Measurements from ENCODE around the gene PRKN. TPM values are rescaled to one million over a fixed set of nuclear protein-coding genes. Genes with fewer than 3 reads are reported as not detected.

Gene PRKN
- total and polyA plus RNA-seq, 3 experiments from 2014 or later, result 0.22 to 1.0 (median 0.55) TPM

GRCh38 chr6:162722226-162722625 is 5.3 kb downstream of the PRKN start:
- Histone ChIP-seq H3K27me3 (ENCODE audit: insufficient read depth, low read length, poor library complexity, severe bottlenecking) (no peaks in the 10 kb centered on the region), H3K27ac (ENCODE audit: low read depth, low read length) (no peak overlapping the region), H3K4me1 (ENCODE audit: insufficient read depth, low read length) (peaks cover 7% of the 10 kb centered on the region), H3K4me3 (ENCODE audit: low read length) (no peak overlapping the region), H3K36me3 (ENCODE audit: insufficient read depth, low read length) (no peaks in the 10 kb centered on the region), H3K9me3 (ENCODE audit: low read length) (no peaks in the 10 kb centered on the region)
- no peak overlapping the region for H3K27ac Mint-ChIP-seq
- H3K9me3 Mint-ChIP-seq, result peaks cover 0 to 2% (median 0%) of the 10 kb centered on the region in 5 donors
- H3K27me3 Mint-ChIP-seq, result peaks cover 4 to 9% of the 10 kb centered on the region in 2 donors
- ChIA-PET POLR2A (interaction anchor here (0.6 kb wide), 1 partner anchor 14 kb away, joined by 3 read pairs; no protein-coding TSS in a partner anchor), CTCF (no interaction called here)
- H3K4me1 Mint-ChIP-seq, result peaks cover 5 to 9% (median 7%) of the 10 kb centered on the region in 3 donors
- DNase-seq, result no peak
- no peak overlapping the region for H3K4me3 Mint-ChIP-seq
- peaks cover 0 to 6% (median 1%) of the 10 kb centered on the region in 3 donors for H3K36me3 Mint-ChIP-seq

DNA sequence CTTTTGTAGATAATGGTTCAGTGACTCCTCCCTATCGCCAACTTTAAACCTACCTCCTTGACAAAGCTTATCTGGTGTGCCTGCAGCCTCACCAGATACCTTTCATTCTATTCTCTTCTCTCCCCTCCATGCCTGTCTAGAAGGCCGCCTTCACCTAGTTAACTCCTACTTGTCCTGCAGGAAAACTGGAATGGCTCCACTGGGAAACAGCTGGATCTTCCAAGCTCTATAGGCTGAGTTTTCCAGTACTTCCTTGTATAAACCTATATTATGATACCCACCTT is 6.2 kb downstream of the PRKN start:
- no peak overlapping the region for H3K4me3 Mint-ChIP-seq
- peaks cover 0 to 12% (median 0%) of the 10 kb centered on the region in 3 donors for H3K36me3 Mint-ChIP-seq
- Histone ChIP-seq H3K9me3 (ENCODE audit: low read length) (no peaks in the 10 kb centered on the region), H3K36me3 (ENCODE audit: insufficient read depth, low read length) (no peaks in the 10 kb centered on the region), H3K27ac (ENCODE audit: low read depth, low read length) (no peak overlapping the region), H3K4me1 (ENCODE audit: insufficient read depth, low read length) (peaks cover 1% of the 10 kb centered on the region), H3K4me3 (ENCODE audit: low read length) (no peak overlapping the region), H3K27me3 (ENCODE audit: insufficient read depth, low read length, poor library complexity, severe bottlenecking) (no peaks in the 10 kb centered on the region)
- POLR2A ChIA-PET, result no interaction called here
- H3K27ac Mint-ChIP-seq, result no peak overlapping the region
- H3K9me3 Mint-ChIP-seq, result peaks cover 0 to 2% (median 0%) of the 10 kb centered on the region in 5 donors
- peaks cover 0 to 1% of the 10 kb centered on the region in 2 donors for H3K27me3 Mint-ChIP-seq
- no peak for DNase-seq
- CTCF ChIA-PET, result no interaction called here
- peaks cover 0 to under 1% (median 0%) of the 10 kb centered on the region in 3 donors for H3K4me1 Mint-ChIP-seq

- H3K9me3 Mint-ChIP-seq, result peaks cover 0 to 2% (median 0%) of the 10 kb centered on the region in 5 donors
- H3K36me3 Mint-ChIP-seq, result peaks cover 0 to 12% (median 0%) of the 10 kb centered on the region in 3 donors
- ChIA-PET POLR2A (no interaction called here), CTCF (no interaction called here)
- no peak overlapping the region for H3K27ac Mint-ChIP-seq
- no peak for DNase-seq
- no peaks in the 10 kb centered on the region for H3K27me3 Mint-ChIP-seq
- no peaks in the 10 kb centered on the region for H3K27me3 ChIP-seq (ENCODE audit: insufficient read depth, low read length, poor library complexity, severe bottlenecking)
- H3K4me1 Mint-ChIP-seq, result no peaks in the 10 kb centered on the region
- H3K4me1 ChIP-seq (ENCODE audit: insufficient read depth, low read length), result no peaks in the 10 kb centered on the region
- H3K36me3 ChIP-seq (ENCODE audit: insufficient read depth, low read length), result no peaks in the 10 kb centered on the region
- H3K27ac ChIP-seq (ENCODE audit: low read depth, low read length), result no peak overlapping the region
- H3K4me3 ChIP-seq (ENCODE audit: low read length), result no peak overlapping the region
- H3K9me3 ChIP-seq (ENCODE audit: low read length), result no peaks in the 10 kb centered on the region
- H3K4me3 Mint-ChIP-seq, result no peak overlapping the region
Observed at GRCh38 chr6:162719528-162719927, 8.0 kb downstream of the PRKN start.

DNA sequence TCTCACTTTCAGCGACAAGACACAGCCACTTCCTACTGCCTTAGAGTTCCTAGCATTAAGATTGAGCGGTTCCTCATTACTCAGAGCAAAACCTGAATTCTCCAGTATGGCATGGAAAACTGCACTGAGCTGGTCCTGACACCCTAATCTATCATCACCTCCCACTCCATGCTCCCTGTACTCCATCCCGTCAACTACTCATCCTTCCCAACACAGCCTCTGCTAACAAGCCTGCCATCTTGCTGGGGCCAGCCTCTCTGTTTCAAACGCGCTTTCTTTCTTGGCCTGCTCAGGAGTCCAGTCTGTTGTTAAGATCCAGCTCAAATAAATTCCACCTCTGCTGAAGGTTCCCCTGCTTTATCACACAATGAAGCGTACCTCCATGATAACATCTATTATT is 12.0 kb downstream of the PRKN start:
- Histone ChIP-seq H3K27ac (ENCODE audit: low read depth, low read length) (no peak overlapping the region), H3K36me3 (ENCODE audit: insufficient read depth, low read length) (no peaks in the 10 kb centered on the region), H3K27me3 (ENCODE audit: insufficient read depth, low read length, poor library complexity, severe bottlenecking) (no peaks in the 10 kb centered on the region), H3K9me3 (ENCODE audit: low read length) (no peaks in the 10 kb centered on the region), H3K4me1 (ENCODE audit: insufficient read depth, low read length) (no peaks in the 10 kb centered on the region), H3K4me3 (ENCODE audit: low read length) (no peak overlapping the region)
- Mint-ChIP-seq H3K4me3 (no peak overlapping the region), H3K9me3 (peaks cover 0 to 2% (median 0%) of the 10 kb centered on the region in 5 donors), H3K36me3 (peaks cover 0 to 12% (median 0%) of the 10 kb centered on the region in 3 donors), H3K27ac (no peak overlapping the region), H3K27me3 (peaks cover 0 to 2% of the 10 kb centered on the region in 2 donors), H3K4me1 (no peaks in the 10 kb centered on the region)
- DNase-seq, result no peak
- POLR2A ChIA-PET, result no interaction called here
- CTCF ChIA-PET, result no interaction called here

DNA sequence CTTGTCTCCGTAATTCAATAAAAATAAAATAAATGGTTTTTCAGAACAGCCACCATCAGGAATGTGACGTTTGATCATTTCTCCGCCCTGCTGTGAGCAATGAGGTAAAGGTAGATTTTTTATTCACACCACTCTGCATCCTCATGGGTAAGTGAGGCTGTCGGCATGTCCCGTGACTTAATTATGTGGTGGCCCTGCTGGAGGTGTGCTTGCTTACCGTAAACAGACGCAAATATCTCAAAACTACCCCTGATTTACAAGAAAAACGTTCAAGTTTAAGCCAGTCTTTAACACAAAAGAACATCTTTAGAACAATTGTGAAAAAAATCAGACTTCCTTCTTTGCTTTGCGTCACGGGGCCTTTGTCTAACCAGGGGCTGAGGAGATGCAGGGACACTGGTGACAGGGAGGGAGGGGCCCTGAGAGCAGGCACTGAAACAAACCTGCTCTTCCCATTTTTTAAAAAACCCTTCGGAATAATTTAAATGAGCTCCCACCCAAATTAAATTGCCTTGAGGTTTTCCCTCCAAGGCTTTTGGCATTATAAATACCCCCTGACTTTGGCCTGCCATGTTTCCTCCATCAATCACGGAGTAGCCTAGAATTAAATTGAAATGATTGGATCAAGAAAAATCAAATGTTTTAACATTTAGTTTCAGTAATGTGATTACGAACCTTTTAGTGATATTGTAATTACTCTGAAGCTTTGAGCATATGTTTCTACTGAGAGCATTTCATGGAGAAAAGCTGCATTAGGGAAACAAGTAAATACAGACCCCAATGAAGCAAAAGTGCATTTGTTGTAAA is 13.4 kb downstream of the PRKN start:
- H3K4me1 Mint-ChIP-seq, result no peaks in the 10 kb centered on the region
- Histone ChIP-seq H3K9me3 (ENCODE audit: low read length) (no peaks in the 10 kb centered on the region), H3K27me3 (ENCODE audit: insufficient read depth, low read length, poor library complexity, severe bottlenecking) (no peaks in the 10 kb centered on the region), H3K27ac (ENCODE audit: low read depth, low read length) (no peak overlapping the region), H3K4me1 (ENCODE audit: insufficient read depth, low read length) (no peaks in the 10 kb centered on the region), H3K4me3 (ENCODE audit: low read length) (no peak overlapping the region), H3K36me3 (ENCODE audit: insufficient read depth, low read length) (no peaks in the 10 kb centered on the region)
- H3K9me3 Mint-ChIP-seq, result peaks cover 0 to 2% (median 0%) of the 10 kb centered on the region in 5 donors
- no peak for DNase-seq
- H3K4me3 Mint-ChIP-seq, result no peak overlapping the region
- ChIA-PET CTCF (no interaction called here), POLR2A (no interaction called here)
- H3K27me3 Mint-ChIP-seq, result peaks cover 0 to 2% of the 10 kb centered on the region in 2 donors
- peaks cover 0 to 12% (median 0%) of the 10 kb centered on the region in 3 donors for H3K36me3 Mint-ChIP-seq
- no peak overlapping the region for H3K27ac Mint-ChIP-seq

GRCh38 chr6:162712694-162713093 is 14.9 kb downstream of the PRKN start:
- H3K4me3 Mint-ChIP-seq, result no peak overlapping the region
- H3K36me3 Mint-ChIP-seq, result peaks cover 0 to 5% (median 0%) of the 10 kb centered on the region in 3 donors

GRCh38 chr6:162711376-162711775 is 16.2 kb downstream of the PRKN start:
- H3K4me1 ChIP-seq (ENCODE audit: insufficient read depth, low read length), result no peaks in the 10 kb centered on the region
- no peak for DNase-seq
- Mint-ChIP-seq H3K4me1 (no peaks in the 10 kb centered on the region), H3K36me3 (no peaks in the 10 kb centered on the region), H3K4me3 (no peak overlapping the region), H3K27me3 (peaks cover 0 to 2% of the 10 kb centered on the region in 2 donors), H3K27ac (no peak overlapping the region), H3K9me3 (peaks cover 0 to 4% (median 0%) of the 10 kb centered on the region in 5 donors)
- H3K9me3 ChIP-seq (ENCODE audit: low read length), result no peaks in the 10 kb centered on the region
- ChIA-PET CTCF (no interaction called here), POLR2A (no interaction called here)
- no peak overlapping the region for H3K4me3 ChIP-seq (ENCODE audit: low read length)
- H3K36me3 ChIP-seq (ENCODE audit: insufficient read depth, low read length), result no peaks in the 10 kb centered on the region
- H3K27me3 ChIP-seq (ENCODE audit: insufficient read depth, low read length, poor library complexity, severe bottlenecking), result no peaks in the 10 kb centered on the region
- H3K27ac ChIP-seq (ENCODE audit: low read depth, low read length), result no peak overlapping the region

More at GRCh38 chr6:162712694-162713093, 14.9 kb downstream of the PRKN start:
- H3K9me3 ChIP-seq (ENCODE audit: low read length), result no peaks in the 10 kb centered on the region
- no peaks in the 10 kb centered on the region for H3K27me3 ChIP-seq (ENCODE audit: insufficient read depth, low read length, poor library complexity, severe bottlenecking)
- H3K4me3 ChIP-seq (ENCODE audit: low read length), result no peak overlapping the region
- H3K9me3 Mint-ChIP-seq, result peaks cover 0 to 4% (median 0%) of the 10 kb centered on the region in 5 donors
- CTCF ChIA-PET, result no interaction called here
- no peak for DNase-seq
- no peaks in the 10 kb centered on the region for H3K4me1 Mint-ChIP-seq
- H3K36me3 ChIP-seq (ENCODE audit: insufficient read depth, low read length), result no peaks in the 10 kb centered on the region
- no peak overlapping the region for H3K27ac Mint-ChIP-seq
- POLR2A ChIA-PET, result no interaction called here
- H3K27me3 Mint-ChIP-seq, result peaks cover 0 to 2% of the 10 kb centered on the region in 2 donors
- H3K27ac ChIP-seq (ENCODE audit: low read depth, low read length), result no peak overlapping the region
- H3K4me1 ChIP-seq (ENCODE audit: insufficient read depth, low read length), result no peaks in the 10 kb centered on the region

GRCh38 chr6:162710936-162711335 is 16.6 kb downstream of the PRKN start:
- Histone ChIP-seq H3K4me3 (ENCODE audit: low read length) (no peak overlapping the region), H3K27ac (ENCODE audit: low read depth, low read length) (no peak overlapping the region), H3K36me3 (ENCODE audit: insufficient read depth, low read length) (no peaks in the 10 kb centered on the region), H3K27me3 (ENCODE audit: insufficient read depth, low read length, poor library complexity, severe bottlenecking) (no peaks in the 10 kb centered on the region), H3K9me3 (ENCODE audit: low read length) (no peaks in the 10 kb centered on the region), H3K4me1 (ENCODE audit: insufficient read depth, low read length) (no peaks in the 10 kb centered on the region)
- peaks cover 0 to 4% (median 0%) of the 10 kb centered on the region in 5 donors for H3K9me3 Mint-ChIP-seq
- no peak overlapping the region for H3K27ac Mint-ChIP-seq
- H3K27me3 Mint-ChIP-seq, result peaks cover 0 to 2% of the 10 kb centered on the region in 2 donors
- no peaks in the 10 kb centered on the region for H3K4me1 Mint-ChIP-seq
- DNase-seq, result no peak
- POLR2A ChIA-PET, result no interaction called here
- H3K36me3 Mint-ChIP-seq, result no peaks in the 10 kb centered on the region
- CTCF ChIA-PET, result interaction anchor here (1.0 kb wide), 1 partner anchor 17 kb away, joined by 3 read pairs; no protein-coding TSS in a partner anchor
- H3K4me3 Mint-ChIP-seq, result no peak overlapping the region
